ENCODE measurements around the gene GDF7. TPM values are rescaled to one million over a fixed set of nuclear protein-coding genes. Genes with fewer than 3 reads are reported as not detected.

Gene GDF7
- total and polyA plus RNA-seq, 2 of the 8 experiments (the other 6 are each of a cell fraction or from before 2014, with no cell fraction given) = 0.04 to 0.06 TPM

DNA sequence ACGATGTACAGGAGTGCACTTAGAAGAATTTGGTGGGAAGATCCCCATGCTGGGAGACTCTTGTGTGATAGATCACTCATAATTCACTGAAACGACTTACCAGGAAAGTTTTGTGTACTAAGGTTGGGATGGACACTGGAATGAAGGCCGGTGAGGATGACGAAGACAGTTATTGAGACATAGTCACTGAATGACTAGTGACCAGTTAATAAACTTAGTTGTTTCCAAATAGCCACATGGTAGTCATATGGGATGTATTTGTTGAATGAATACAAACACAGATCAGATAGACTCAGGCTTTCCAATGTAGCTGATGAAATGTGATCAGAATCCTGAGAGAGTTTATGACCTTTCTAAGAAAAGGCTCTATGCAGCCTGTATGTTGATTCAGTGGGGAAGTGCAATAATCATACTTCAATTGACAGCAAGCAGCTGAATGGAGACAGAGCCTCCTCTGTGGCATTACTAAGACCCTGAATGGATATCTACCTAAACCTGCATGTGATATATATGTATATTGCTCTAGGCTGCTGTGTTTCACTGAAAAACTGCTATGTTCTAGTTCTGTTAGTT, 20.4 kb downstream of the GDF7 start:
- ChIA-PET POLR2A (ENCODE audit: partially characterized antibody) (no interaction called here), CTCF (ENCODE audit: partially characterized antibody) (interaction anchor here (0.6 to 2.2 kb wide), 8 partner anchors 11 to 673 kb away, joined by 3 to 18 read pairs (median 4); no protein-coding TSS in a partner anchor)
- no peak overlapping the region for H2AK5ac ChIP-seq (ENCODE audit: low read depth, low read length)

More for the DNA sequence above, 20.4 kb downstream of the GDF7 start:
- Histone ChIP-seq H3K9ac (replicated peaks in 1 of 4; ENCODE audit: extremely low read depth in 1 of 4, low read depth in 3 of 4, low read length in 3 of 4) (no peak overlapping the region), H3K14ac (ENCODE audit: insufficient read length) (no peak overlapping the region), H2AFZ (ENCODE audit: low read length) (no peak overlapping the region), H3K56ac (replicated peaks; ENCODE audit: insufficient read length, low read depth, low read length) (no peak overlapping the region), H2BK20ac (ENCODE audit: low read length) (no peak overlapping the region), H4K20me1 (replicated peaks in 1 of 2; ENCODE audit: control insufficient read depth in 1 of 2, insufficient read depth in 2 of 2, low read length in 2 of 2) (peaks cover 0 to 3% of the 10 kb centered on the region in 2 experiments), H3K4me3 (ENCODE audit: extremely low read depth in 1 of 4, insufficient read depth in 2 of 4, low read depth in 3 of 4, low read length in 4 of 4) (no peak overlapping the region), H2BK15ac (ENCODE audit: low read length) (no peak overlapping the region), H3K27ac (ENCODE audit: low read depth, low read length) (no peak overlapping the region), H3K23ac (ENCODE audit: insufficient read length) (no peak overlapping the region), H4K91ac (replicated peaks; ENCODE audit: insufficient read length, low read length) (no peak overlapping the region), H3K23me2 (ENCODE audit: low read depth, low read length) (no peaks in the 10 kb centered on the region), H3K4ac (replicated peaks; ENCODE audit: insufficient read length, low read depth, low read length) (no peak overlapping the region), H3K79me2 (ENCODE audit: control insufficient read depth in 1 of 2, insufficient read depth in 2 of 2, low read length in 2 of 2) (no peaks in the 10 kb centered on the region), H2BK12ac (ENCODE audit: low read depth, low read length) (no peak overlapping the region), H3K36me3 (ENCODE audit: control insufficient read depth in 2 of 4, insufficient read depth in 4 of 4, low read length in 3 of 4) (peaks cover 0 to 9% (median 2%) of the 10 kb centered on the region in 4 experiments; a peak in 2 of 8 replicates), H3K18ac (ENCODE audit: extremely low read depth, low read length) (no peak overlapping the region), H2BK5ac (ENCODE audit: low read depth, low read length) (no peak overlapping the region), H3K4me2 (ENCODE audit: insufficient read depth in 1 of 2, low read depth in 2 of 2, low read length in 2 of 2) (no peak overlapping the region), H3K4me1 (replicated peaks in 1 of 4; ENCODE audit: control insufficient read depth in 3 of 4, insufficient read depth in 4 of 4, low read length in 3 of 4) (no peaks in the 10 kb centered on the region), H4K5ac (ENCODE audit: insufficient read length, low read depth, low read length) (no peak overlapping the region), H3K9me3 (ENCODE audit: insufficient read depth in 2 of 2, low read depth in 1 of 2, low read length in 1 of 2) (no peaks in the 10 kb centered on the region), H2BK120ac (replicated peaks; ENCODE audit: low read depth, low read length) (no peak overlapping the region), H3K27me3 (replicated peaks in 1 of 4; ENCODE audit: control insufficient read depth in 3 of 4, extremely low read depth in 1 of 4, insufficient read depth in 3 of 4, low read length in 3 of 4) (no peaks in the 10 kb centered on the region), H4K8ac (ENCODE audit: extremely low read depth, insufficient read depth, low read length) (no peak overlapping the region), H3K79me1 (ENCODE audit: low read depth, low read length) (no peaks in the 10 kb centered on the region; the same call in 1 of the 2 replicates)
- FAIRE-seq (no peak), DNase-seq (ENCODE audit: low read depth in 1 of 2, low spot score in 2 of 2) (no peak)
- WGBS, 2 experiments (ENCODE audit: extremely low coverage in 1 of 2, insufficient coverage in 1 of 2, insufficient read length in 1 of 2, insufficient replicate concordance in 2 of 2, low coverage in 1 of 2, low lambda C conversion rate in 2 of 2, missing lambda C conversion rate in 1 of 2) = 87% methylated on average over 4 of the region's 4 CpGs; no CpG with 5 or more reads in 1 of the 2 experiments

Measured in H1 (cell line).